ENCODE results near the gene SSPN.
"Not testable (repeated sequence)": the region's sequence is repeated elsewhere in the genome, so short reads cannot be mapped to it uniquely, and the experiment has no call there.

SSPN gene

DNA sequence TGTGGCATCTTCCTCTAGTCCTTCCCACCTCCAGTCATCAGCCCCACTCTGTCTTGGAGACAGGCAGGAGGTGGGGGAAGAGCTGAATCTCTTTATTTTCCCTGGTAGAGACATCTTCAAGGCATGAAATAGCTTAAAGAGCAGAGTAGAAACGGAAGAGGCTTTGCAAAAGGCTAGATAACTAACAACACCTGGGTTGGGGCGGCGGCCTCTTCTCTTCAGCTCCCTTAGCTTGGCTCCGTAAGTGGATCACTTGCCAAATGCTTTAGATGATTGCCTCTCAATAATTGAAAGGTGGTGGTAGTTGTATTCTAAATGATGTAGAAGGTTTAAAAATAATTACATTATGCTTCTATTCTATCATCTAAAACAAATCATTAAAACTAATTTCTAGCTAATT, 36.1 kb downstream of the SSPN start:
- DNase-seq, result no peak

DNA sequence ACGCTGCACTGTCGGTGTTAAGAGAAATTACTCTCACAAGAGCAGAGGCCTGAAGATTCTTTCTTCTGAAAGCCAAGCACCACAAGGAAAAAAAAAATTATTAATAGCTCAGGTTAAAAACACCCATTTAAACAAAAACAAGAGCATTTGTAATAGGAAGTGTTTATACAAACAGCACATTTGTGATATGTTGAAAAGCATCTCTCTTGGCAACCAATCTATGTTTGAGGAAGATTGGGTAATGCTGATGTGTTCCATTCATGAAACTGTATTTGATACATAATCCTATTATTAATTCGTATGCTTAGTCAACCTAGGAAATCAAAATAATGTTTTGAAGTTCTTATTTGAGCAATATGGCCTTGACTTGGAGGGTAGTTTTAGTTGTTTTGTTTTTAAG, 36.5 kb downstream of the SSPN start:
- no peak for DNase-seq

DNA sequence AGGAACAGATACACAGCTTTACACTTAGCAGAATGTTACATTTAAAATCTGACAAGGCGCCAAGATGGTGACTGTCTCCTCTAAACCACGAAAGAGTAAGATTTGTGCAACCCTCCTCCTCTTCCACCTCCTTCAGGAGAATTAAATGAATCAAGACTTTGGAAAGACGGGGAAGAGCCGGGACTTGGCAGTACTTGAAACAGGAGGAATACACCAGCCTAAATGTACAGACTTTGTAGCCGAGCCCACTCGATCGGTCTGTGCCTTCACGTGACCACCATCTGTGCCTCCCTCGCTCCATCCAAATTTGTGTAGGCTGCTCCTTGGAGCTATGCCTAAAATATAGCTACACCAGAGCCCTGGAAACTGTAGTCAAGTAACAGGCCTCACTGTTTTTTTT, 38.3 kb downstream of the SSPN start:
- DNase-seq, result no peak

DNA sequence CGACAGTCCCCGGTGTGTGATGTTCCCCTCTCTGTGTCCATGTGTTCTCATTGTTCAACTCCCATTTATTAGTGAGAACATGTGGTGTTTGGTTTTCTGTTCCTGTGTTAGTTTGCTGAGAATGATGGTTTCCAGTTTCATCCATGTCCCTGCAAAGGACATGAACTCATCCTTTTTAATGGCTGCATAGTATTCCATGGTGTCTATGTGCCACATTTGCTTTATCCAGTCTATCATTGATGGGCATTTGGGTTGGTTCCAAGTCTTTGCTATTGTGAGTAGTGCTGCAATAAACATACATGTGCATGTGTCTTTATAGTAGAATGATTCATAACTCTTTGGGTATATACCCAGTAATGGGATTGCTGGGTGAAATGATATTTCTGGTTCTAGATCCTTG, 40.1 kb downstream of the SSPN start:
- DNase-seq, result not testable (repeated sequence)

DNA sequence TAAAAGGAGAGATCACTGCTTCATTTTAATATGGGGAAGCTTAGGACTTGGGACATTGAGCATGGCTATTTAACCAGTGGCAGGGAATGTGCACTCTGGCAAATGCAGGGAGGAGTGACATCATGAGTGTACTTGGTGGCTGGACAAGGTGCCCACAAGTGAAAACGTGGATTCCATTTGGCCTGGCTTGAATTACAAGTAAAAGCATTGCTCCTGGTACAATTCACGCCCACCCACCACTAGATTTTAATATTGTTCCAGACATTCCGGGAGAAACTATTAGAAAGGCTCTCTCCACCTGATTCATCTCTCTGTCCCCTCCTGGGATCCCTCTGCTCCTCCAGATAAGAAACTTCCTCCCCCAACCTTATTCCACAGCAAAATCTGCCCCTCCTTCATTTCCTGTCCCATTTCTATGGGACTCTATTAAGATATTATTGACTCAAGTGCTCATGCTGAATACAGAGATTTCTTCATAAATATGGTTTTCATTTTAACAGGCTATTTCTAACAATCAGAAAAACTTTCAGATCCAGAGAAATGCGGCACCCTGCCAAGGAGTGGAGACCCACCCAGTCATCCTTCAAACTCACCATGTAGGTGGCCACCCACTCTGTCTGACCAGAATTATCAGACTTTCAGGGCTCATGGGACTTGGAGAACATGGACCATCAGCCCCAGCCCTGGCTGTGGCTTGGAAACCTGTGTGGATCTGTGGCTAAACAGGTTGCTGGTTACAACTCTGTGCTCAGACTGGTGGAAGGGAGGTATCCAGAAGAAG, 43.2 kb downstream of the SSPN start:
- no peak for DNase-seq

DNA sequence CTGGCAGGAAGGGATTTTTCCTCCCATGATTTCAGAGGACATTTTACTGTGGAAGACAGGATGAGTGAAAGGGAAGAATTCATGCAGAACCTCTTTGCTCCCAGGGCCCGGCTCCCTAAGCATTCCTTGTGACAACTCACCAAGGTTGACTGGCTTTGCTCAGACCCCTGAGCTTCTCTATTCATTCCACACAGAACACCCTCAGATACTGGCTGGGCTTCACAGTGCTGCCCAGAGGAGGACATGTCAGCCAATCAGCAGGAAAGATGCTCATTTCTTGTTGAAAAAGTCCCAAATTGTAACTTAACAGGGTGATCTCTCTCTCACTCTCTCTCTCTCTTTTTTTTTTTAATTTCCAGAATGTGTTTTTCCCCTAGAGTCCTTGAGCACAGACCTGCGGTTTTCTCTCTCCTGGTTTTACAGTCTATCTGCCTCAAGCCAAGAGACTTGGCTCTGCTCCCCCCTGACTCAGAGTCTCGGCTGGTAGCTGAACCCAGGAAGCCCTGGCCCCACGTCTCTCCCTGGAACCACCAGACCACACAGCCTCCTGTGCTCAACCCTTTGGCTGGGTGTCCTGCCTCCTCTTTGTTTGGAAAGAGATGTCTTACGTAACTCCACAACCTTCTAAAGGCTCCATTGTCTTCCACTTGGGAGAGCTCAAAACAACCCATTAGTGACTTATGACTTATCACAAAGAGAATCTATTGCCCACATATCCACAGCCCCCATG, 43.9 kb downstream of the SSPN start:
- DNase-seq, result no peak

DNA sequence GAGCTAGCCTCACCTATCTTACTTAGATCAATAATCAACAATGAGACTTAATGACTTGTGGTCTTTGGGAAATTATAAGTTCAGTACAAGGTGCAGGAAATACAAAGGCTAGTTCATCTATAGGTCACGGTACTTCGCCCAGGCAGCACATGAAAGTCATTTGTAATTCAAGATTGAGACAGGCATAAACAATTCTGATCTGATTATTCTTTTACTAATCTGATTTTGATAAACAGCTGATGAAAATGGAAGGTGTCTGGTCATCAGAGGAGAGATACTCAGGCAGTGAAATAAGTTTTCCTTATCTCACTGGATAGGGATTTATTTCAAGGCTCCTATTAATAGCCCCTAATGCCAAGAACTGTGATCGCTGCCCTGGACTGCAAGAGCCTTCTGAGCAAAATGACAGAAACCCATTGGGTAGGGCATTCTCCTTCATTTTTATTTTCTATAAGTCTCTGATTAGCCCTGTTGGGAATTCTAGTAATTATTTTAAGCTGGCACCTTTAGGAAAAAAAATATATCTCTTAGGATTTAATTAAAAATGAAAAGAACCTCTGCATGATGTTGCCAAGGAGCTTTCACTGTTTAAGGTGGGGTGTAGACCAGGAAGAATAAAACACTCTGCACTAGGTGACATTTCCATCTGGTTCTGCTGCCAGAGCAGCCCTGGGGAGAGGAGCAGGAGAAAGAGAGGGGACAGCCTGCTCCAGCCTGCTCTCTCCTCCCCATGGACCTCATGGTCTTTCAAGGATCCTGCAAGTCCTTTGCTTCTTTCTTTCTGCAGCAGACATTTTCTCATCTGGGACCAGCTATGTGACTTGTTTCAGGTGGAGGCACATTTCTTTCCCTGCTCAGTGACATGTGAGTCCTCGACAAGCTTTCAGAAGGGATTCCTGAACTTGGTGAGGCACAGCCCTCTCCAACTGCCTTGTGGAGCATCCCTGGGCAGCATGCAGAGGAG, 44.8 kb downstream of the SSPN start:
- no peak for DNase-seq

DNA sequence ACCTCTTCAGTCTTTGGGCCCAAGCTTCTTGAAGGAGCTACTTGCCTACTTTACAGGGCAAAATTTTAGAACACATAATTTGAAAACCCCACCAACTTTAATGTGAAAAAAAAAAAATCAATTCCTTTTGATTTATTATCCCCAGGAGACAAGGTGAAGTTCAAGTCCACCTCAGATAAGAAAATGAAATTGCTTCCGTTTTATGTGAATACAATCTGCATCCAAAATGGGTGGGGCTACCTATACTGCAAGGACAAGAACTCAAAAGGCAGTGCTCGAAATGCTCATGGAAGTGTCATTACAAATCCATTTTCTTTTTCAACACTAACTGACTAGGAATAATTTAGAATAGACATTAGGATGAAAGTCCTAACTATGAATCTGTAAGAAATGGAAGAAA, 45.7 kb downstream of the SSPN start:
- no peak for DNase-seq

DNA sequence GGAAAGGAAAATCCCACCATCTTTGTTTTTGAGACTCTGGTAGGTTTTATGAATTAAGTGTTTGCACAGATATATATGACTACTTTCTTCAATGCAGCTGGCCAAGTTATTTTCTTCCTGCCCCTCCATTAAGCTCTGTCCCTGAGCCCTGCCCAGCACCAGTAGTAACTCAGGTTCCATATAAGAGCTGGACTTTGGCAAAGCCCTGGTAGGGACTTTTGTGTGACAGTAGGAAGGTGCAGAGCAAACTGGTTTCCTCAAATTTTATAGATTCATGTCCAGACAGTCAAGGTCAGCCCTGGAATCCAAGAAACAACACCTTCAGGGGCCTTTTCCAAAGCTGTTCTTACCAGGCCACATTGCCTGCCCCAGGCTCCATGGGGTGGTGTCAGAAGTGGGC, 47.3 kb downstream of the SSPN start:
- no peak for DNase-seq

DNA sequence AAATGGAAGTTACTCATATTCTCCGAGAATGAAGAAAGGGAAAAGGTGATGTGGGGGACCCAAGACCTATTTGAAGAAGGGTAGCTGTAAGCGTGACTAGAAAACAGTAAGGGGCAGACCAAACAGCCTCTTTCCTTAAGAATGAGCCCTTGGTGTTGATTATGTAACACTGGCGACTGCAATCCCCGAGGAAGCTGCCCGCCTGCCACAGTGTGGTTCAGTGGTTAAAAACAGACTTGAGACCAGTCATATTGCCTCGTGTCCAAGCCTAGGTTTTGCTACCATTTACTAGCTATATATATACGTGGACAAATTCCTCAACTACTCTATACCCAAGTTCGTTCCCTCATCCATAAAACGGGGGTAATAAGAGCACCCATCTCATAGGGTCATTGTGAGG, 49.1 kb downstream of the SSPN start:
- DNase-seq, result no peak

DNA sequence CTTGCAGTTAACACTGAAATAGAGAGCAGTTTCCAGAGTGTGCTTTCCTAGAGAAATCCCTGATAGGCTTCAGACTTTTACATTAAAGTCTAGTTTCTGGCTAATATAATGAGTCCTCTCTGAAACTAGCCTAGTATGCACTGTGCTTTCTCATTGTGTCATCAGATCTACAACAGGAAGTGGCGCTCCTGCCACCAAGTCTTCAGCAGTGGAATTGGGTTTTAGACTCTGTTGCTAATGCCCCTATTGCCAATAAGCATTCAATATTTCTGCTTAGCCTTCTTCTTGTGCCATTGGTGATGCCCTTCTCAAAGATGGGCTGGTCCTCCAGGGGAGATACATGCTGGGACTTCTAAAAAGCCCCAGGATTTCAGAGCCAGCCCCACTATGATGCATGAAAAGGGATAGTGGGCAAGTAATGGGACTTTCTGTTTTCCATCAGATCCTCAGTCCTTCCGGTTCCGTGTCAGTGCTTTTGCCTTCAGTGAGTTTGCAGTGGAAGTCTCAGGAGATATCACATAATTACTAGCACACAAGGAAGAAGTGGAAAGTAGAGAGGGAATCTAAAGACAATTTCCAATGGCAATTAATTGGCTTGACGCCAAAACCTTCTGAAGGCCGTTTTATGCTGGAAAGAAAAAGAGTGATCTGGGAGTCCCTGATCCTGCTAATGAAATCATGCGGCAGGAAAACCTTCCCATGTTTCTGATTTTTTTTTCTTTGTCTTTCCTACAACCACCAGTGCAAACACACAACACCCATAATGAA, 50.0 kb downstream of the SSPN start:
- DNase-seq, result no peak

DNA sequence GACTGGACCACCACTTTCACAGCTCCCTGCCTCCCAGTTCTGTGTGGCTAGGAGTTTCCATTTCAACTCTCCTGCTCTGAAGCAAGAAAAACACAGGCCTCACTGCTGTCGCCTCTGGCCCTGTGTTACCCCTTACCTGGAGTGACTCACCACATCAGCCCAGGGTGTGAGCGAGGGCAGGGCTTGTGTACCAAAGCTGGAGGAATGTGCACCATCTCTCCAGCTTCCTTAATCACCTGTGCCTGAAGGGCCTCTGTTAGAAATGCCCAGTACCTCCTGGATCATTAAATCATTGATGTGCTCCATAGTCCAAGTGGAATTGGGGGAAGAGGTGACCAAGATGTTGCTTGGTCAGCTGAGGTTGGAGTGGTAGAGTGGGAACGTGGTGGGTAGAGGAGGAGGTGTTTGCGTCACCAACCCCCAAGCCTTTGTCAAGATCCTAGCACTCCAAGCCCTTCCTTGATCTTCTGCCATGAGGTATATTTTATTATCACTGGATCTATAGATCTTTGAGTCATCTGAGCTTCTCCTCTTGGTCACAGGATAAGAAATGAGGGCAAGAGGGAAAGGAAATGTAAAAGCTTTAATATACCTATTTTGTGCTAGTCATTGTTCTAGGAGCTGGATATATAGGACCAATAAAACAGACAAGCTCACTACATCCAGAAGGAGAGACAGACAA, 51.3 kb downstream of the SSPN start:
- no peak for DNase-seq

DNA sequence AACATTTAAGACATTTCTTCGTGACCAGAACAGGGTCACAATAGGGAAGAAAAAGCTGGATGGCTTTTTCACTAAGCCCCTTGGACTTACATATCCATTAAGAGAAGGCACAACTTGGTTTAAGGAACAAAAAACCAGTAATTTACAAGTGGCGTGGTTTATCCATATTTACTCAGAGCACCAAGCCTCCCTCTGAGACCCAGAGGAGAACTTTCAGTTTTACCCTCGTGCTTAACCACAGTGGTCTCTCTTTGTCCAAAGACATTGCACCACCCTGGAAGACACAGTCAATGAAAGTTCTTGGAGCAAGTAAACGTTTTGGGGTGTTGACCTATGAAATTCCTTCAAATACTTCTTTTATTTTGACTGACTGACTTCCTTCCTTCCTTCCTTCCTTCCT, 52.5 kb downstream of the SSPN start:
- DNase-seq, result no peak

DNA sequence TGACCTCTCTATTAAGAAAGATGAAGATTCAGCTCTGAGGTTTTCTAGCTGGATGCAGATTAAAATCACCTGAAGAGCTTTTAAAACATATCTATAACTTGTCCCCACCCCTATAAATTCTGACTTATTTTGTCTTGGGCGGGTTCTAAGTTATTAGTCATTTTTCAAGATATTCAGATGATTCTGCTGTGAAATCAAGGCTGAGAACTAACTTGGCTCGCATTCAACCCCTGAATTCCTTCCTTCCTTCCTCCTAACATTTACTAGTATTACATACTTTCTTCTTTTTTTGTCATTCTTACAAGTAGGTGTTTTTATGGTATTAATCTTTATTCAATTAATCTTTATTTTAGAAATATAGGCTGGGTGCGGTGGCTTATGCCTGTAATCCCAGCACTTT, 55.4 kb downstream of the SSPN start:
- DNase-seq, result no peak

DNA sequence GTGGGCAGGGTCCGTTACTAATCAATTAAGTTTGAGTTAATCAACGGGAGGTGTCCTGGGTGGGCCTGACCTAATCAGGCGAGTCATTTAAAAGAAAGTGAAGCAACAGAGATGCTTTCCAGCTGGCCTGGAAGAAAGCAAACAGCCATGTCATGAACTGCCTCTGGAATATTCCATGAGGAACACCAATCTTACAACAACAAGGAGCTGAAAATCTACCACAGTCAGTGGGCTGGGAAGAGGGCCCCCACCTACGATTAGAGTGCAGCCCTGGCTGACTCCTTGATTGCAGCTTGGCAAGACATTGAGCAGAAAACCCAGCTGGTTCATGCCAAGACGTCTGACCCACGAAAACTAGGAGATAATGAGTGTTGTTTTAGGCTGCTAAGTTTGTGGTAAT, 56.2 kb downstream of the SSPN start:
- no peak for DNase-seq

DNA sequence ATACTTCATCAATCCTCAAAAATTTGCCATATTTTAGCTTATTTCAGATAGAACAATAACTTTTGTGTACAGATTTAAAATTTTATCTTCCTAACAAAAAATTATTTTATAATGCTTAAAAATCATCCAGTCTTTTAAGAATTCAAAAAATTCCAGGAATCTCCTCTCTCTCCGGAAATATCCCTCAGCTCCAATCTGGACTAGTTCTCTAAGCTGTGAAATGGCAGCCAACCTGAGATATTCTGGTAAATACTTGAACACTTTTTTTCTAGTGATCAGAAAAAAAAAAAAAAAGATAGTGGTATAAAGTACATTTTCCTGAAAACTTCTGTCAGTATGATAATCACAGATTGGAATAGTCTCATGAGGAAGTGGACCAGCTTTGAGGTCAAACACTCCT, 57.6 kb downstream of the SSPN start:
- DNase-seq, result no peak

DNA sequence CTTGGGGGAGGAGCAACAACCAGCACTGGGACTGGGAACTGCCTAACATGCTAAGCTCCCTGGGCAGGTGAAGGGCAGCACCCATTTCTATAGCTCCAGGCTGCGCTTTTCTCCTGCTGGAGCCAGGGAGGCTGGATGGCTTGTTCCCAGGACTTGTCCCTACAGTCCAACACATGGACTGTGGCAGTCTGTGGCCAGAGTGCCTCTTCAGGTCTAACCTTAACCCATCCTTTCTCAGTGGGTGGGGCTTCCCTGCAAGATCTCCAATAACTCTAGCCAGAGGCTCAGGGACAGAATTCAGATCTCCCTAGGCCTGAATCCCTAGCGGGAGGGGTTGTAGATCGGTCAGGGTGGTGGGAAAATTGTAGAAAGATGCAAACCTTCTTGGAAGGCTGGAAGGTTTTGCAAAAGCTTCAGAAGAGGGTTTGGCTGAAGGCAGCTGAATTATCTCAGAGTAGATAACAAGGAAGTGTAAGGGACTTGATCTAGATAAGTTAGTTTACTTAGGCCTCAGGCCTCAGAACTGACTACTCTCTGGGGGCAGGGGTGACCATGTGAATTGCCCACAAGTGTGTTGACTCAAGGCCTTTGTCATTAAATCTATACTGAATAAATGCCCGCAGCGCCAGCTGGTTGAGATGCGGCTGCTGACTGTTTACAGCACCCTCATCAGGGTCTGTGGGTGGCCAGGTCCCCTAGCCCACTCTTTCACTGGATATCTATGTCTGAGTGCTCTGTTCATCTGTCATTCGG, 60.7 kb downstream of the SSPN start:
- no peak for DNase-seq

DNA sequence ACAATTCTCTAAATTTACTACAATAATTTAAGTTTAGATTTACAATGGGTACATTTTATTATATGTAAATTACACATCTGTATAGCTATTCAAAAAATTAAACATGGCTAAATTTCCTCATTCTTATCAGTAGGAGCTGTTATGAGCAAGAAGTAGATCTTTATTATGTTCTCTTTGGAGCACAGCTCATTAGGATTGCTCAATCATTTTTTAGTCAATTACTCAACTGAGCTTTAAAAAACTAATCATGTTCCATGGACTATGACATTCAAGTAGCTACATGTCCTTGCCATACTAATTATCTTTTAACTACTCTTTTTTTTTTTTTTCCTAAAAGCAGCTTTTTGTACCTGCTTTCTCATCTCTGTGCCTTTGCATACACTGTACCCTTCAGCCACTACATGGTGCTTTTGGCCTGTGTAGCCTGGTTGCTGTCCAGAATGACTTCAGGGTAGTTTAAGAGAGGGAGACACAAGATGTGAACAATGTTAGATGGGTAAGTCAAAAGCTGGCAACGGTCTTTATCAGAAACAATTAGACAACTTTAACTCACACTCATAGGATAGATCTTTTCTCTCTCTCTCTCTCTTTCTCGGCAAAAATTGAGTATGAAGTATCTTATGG, 69.0 kb downstream of the SSPN start:
- DNase-seq, result no peak

DNA sequence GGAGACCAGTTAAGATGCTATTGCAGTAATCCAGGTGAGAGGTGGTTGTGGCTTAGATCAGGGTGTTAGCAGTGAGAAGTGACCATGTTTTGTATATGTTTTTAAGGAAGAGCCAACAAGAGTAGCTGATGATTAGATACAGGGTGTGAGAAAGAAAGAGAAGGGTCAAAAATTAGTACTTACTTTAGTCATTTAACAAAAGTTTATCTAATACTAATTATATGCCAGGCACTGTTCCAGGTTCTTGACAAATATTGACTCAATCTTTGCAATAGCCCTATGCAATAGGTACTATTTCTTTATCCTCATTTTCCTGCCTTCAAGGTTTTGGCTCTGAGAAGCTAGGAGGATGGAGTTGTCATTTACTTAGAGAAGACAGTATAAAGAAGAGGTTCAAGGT, 70.2 kb downstream of the SSPN start:
- DNase-seq, result no peak

DNA sequence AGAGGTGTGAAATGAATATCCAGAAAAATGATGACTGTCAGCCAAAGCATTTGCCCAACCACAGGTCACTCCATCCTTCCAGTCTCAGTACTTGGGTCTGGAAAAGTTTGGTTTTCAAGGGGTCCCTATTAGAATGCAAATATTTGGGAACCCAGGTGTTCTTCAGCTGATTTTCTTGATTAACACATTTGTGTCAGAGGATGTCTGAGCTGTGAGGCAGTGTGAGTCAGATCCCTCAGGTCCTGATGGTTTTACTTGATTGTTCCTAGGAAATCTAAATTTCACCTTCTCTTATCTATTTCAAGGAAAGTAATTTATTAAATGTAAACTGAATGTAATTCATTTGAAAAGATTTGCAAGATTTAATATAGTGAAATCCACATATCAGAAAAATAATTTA, 71.5 kb downstream of the SSPN start:
- DNase-seq, result no peak

All from NCI-H2029 (cell line).